GM19463 (cell line): ENCODE results near the gene CCDC192.
"Not testable (repeated sequence)": the region's sequence is repeated elsewhere in the genome, so short reads cannot be mapped to it uniquely, and the experiment has no call there.

Source experiments
- ATAC-seq: cut with Tn5 transposase; IDR thresholded peaks from one replicate; pipeline ENCODE4 v1.9.1; 2021; ENCODE audit warnings: mild to moderate bottlenecking, moderate library complexity; ENCODE audit not compliant: unreplicated experiment

The CCDC192 gene

GRCh38 chr5:127702926-127703561 is at the start of gene CCDC192:
TSS of gene CCDC192 (plus strand) at chr5:127703391. CDS start at chr5:127703446, 55 bp downstream.
- ATAC-seq: no peak

- ATAC-seq: no peak
These were observed 46.4 kb upstream of the CCDC192 start for GRCh38 chr5:127656825-127657224.

- ATAC-seq: no peak
These were observed 43.0 kb upstream of the CCDC192 start for GRCh38 chr5:127660047-127660733.

- ATAC-seq: no peak
These were observed 39.1 kb upstream of the CCDC192 start for GRCh38 chr5:127664093-127664492.

- no peak for ATAC-seq
These were observed 37.5 kb upstream of the CCDC192 start for GRCh38 chr5:127665641-127666040.

GRCh38 chr5:127666043-127666716 is 37.0 kb upstream of the CCDC192 start:
- no peak for ATAC-seq

- ATAC-seq: no peak
These were observed 35.3 kb upstream of the CCDC192 start for GRCh38 chr5:127667926-127668325.

GRCh38 chr5:127671218-127671617 is 32.0 kb upstream of the CCDC192 start:
- ATAC-seq: no peak

- ATAC-seq: no peak
These were observed 29.9 kb upstream of the CCDC192 start for GRCh38 chr5:127673117-127673800.

- ATAC-seq: not testable (repeated sequence)
These were observed 26.2 kb upstream of the CCDC192 start for GRCh38 chr5:127676951-127677350.

GRCh38 chr5:127679691-127680330 is 23.4 kb upstream of the CCDC192 start:
- not testable (repeated sequence) for ATAC-seq

- no peak for ATAC-seq
These were observed 22.6 kb upstream of the CCDC192 start for GRCh38 chr5:127680595-127680994.

GRCh38 chr5:127683008-127683407 is 20.2 kb upstream of the CCDC192 start:
- ATAC-seq: no peak

GRCh38 chr5:127684726-127685467 is 18.3 kb upstream of the CCDC192 start:
- no peak for ATAC-seq

- ATAC-seq: no peak
These were observed 17.5 kb upstream of the CCDC192 start for GRCh38 chr5:127685662-127686061.

GRCh38 chr5:127686424-127686823 is 16.8 kb upstream of the CCDC192 start:
- no peak for ATAC-seq

GRCh38 chr5:127694518-127695171 is 8.5 kb upstream of the CCDC192 start:
- no peak for ATAC-seq

- ATAC-seq: no peak
These were observed 7.8 kb upstream of the CCDC192 start for GRCh38 chr5:127695346-127695745.

GRCh38 chr5:127696683-127697082 is 6.5 kb upstream of the CCDC192 start:
- no peak for ATAC-seq
